CD14-positive monocyte (primary cell): Measurements from ENCODE around the gene NTRK3. TPM values are rescaled to one million over a fixed set of nuclear protein-coding genes. Genes with fewer than 3 reads are reported as not detected.

Experiments used
- DNase-seq, 3 donors: peaks; one replicate each; pipeline ENCODE4 v3.0.0-alpha.2; 2011 to 2022
- H2AFZ ChIP-seq: 2 replicates; pipeline ENCODE4 v1.6.0; 2012; ENCODE audit warnings: mild to moderate bottlenecking, low read depth, low read length, inconsistent platforms; ENCODE audit not compliant: insufficient read depth, poor library complexity, severe bottlenecking
- H3K27ac ChIP-seq, 2 donors: 1 replicate in 1 of 2; 2 replicates in 1 of 2; pipeline ENCODE4 v1.5.1; 2012 to 2013; ENCODE audit warnings: low read length in 2 of 2, control low read depth in 1 of 2, inconsistent platforms in 1 of 2, low read depth in 1 of 2, mild to moderate bottlenecking in 1 of 2
- H3K27me3 ChIP-seq, 2 donors: one replicate each; pipeline versions ENCODE4 v1.6.0 to v1.6.1; 2011 to 2013; ENCODE audit warnings: low read length in 2 of 2; ENCODE audit not compliant: control insufficient read depth in 2 of 2, insufficient read depth in 2 of 2
- H3K36me3 ChIP-seq, 2 donors: replicated peaks in 1 of 2; 1 replicate in 1 of 2; 2 replicates in 1 of 2; pipeline versions ENCODE4 v1.5.1 to v1.6.1; 2012 to 2013; ENCODE audit warnings: low read length in 2 of 2, control low read depth in 1 of 2, inconsistent platforms in 1 of 2, mild to moderate bottlenecking in 1 of 2; ENCODE audit not compliant: insufficient read depth in 2 of 2, control insufficient read depth in 1 of 2
- H3K4me1 ChIP-seq, 2 donors: 1 replicate in 1 of 2; 2 replicates in 1 of 2; pipeline versions ENCODE4 v1.5.1 to v1.6.1; 2012 to 2013; ENCODE audit warnings: low read length in 2 of 2, control low read depth in 1 of 2, inconsistent platforms in 1 of 2, mild to moderate bottlenecking in 1 of 2, moderate library complexity in 1 of 2; ENCODE audit not compliant: insufficient read depth in 2 of 2, control insufficient read depth in 1 of 2
- H3K4me2 ChIP-seq: replicated peaks from 2 replicates; pipeline ENCODE3; 2012; ENCODE audit warnings: low read length, moderate library complexity, mild to moderate bottlenecking; ENCODE audit not compliant: poor library complexity, severe bottlenecking; ENCODE audit errors: extremely low read depth
- H3K4me3 ChIP-seq, 3 experiments: fragments of 200-600 bp in 1 of 3; sonication (generic) in 1 of 3; replicated peaks in 1 of 3; 1 replicate in 2 of 3; 2 replicates in 1 of 3; pipeline ENCODE4 v1.5.1; 2011 to 2013; ENCODE audit warnings: low read length in 3 of 3, mild to moderate bottlenecking in 3 of 3, control low read depth in 2 of 3, low read depth in 2 of 3, inconsistent platforms in 1 of 3, moderate library complexity in 1 of 3
- H3K79me2 ChIP-seq: 2 replicates; pipeline ENCODE4 v1.6.0; 2012; ENCODE audit warnings: mild to moderate bottlenecking, control low read depth, inconsistent platforms, low read length, moderate library complexity; ENCODE audit not compliant: insufficient read depth
- H3K9ac ChIP-seq: 2 replicates; pipeline ENCODE4 v1.6.0; 2017; ENCODE audit warnings: low read length, mild to moderate bottlenecking; ENCODE audit not compliant: insufficient read depth, poor library complexity, severe bottlenecking
- H3K9me3 ChIP-seq, 2 donors: replicated peaks in 1 of 2; 1 replicate in 1 of 2; 2 replicates in 1 of 2; pipeline versions ENCODE4 v1.5.1 to v1.6.1; 2012 to 2013; ENCODE audit warnings: low read length in 2 of 2, control low read depth in 1 of 2; ENCODE audit not compliant: control insufficient read depth in 1 of 2, insufficient read depth in 1 of 2
- H4K20me1 ChIP-seq: 2 replicates; pipeline ENCODE4 v1.6.0; 2012; ENCODE audit warnings: mild to moderate bottlenecking, low read length, control low read depth, moderate library complexity; ENCODE audit not compliant: insufficient read depth
- H3K27ac Mint-ChIP-seq, 7 donors: one replicate each; pipeline ENCODE4 v1.8.0; 2020; ENCODE audit warnings: mild to moderate bottlenecking in 7 of 7, mixed read lengths in 7 of 7, moderate library complexity in 6 of 7, inconsistent platforms in 2 of 7
- H3K27me3 Mint-ChIP-seq, 3 donors: one replicate each; pipeline ENCODE4 v1.8.0; 2021 to 2022; ENCODE audit warnings: low read depth in 3 of 3, mild to moderate bottlenecking in 3 of 3, mixed read lengths in 3 of 3, moderate library complexity in 3 of 3, inconsistent platforms in 1 of 3
- H3K36me3 Mint-ChIP-seq, 2 donors: one replicate each; pipeline ENCODE4 v1.8.0; 2020; ENCODE audit warnings: mixed read lengths in 2 of 2, inconsistent platforms in 1 of 2, mild to moderate bottlenecking in 1 of 2
- H3K4me1 Mint-ChIP-seq: one replicate; pipeline ENCODE4 v1.8.0; 2020; ENCODE audit warnings: mild to moderate bottlenecking, mixed read lengths
- H3K4me3 Mint-ChIP-seq, 2 donors: one replicate each; pipeline ENCODE4 v1.8.0; 2020; ENCODE audit warnings: mild to moderate bottlenecking in 2 of 2, mixed read lengths in 2 of 2, moderate library complexity in 1 of 2
- H3K9me3 Mint-ChIP-seq, 7 donors: one replicate each; pipeline ENCODE4 v1.8.0; 2020 to 2022; ENCODE audit warnings: mixed read lengths in 7 of 7, mild to moderate bottlenecking in 6 of 7, moderate library complexity in 6 of 7, inconsistent platforms in 2 of 7
- WGBS: methylation state at CpG from one replicate; pipeline ENCODE4 v1.1.5; 2013; ENCODE audit warnings: missing lambda C conversion rate; ENCODE audit not compliant: insufficient coverage; 5-methylcytosine and 5-hydroxymethylcytosine counted together
- intact Hi-C, 2 donors: fragments of 100-400 bp; cut with micrococcal nuclease; formaldehyde crosslinking; loops; one replicate each; pipeline versions ENCODE4 v1.15.0 to v1.15.1; 2023
- polyA plus RNA-seq, 3 donors: library from polyadenylated mRNA; depleted of rRNA in 1 of 3; unstranded in 2 of 3; stranded (reverse) in 1 of 3; fragments of 300-500 nt in 2 of 3; fragments of >200 nt in 1 of 3; fragmentation: Illumina TruSeq in 2 of 3; gene quantifications; 1 replicate in 2 of 3; 2 replicates in 1 of 3; pipeline ENCODE4 v1.2.3, GENCODE V29; 2012 to 2021
- TF ChIP-seq, protein P1 (sequence below): fragments of 200-600 bp; IDR thresholded peaks from one replicate; pipeline ENCODE4 v1.8.0; 2022; ENCODE audit warnings: antibody characterized with exemption, mild to moderate bottlenecking

NTRK3 gene
- polyA plus RNA-seq, 3 donors = not detected

DNA sequence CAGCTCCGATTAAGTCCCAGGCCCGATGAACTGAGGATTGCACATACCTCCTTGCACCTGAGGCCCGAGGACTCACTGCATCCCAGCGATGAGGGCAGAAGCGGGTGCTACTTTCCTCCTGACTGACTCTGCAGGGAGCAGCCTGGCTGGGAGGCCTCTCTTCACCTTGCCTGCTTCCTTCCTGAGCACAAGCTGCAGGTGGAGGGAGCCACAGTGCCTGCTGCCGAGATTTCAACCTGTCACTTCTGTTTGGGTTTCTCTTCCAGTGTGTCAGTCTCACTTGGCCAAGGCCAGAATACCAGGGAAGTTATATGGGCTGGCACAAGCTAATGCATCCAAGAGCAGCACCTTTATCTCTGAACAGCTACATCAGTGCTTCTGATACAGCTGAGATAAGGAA is 185.4 kb downstream of the NTRK3 start:
- Histone ChIP-seq H3K4me3 (no peak overlapping the region), H3K9ac (no peak overlapping the region), H3K36me3 (no peaks in the 10 kb centered on the region), H2AFZ (no peak overlapping the region), H3K79me2 (no peaks in the 10 kb centered on the region), H4K20me1 (no peaks in the 10 kb centered on the region), H3K4me2 (no peak overlapping the region), H3K9me3 (no peaks in the 10 kb centered on the region), H3K4me1 (no peaks in the 10 kb centered on the region), H3K27me3 (no peaks in the 10 kb centered on the region), H3K27ac (no peak overlapping the region)
- 73% methylated on average over 6 of the region's 6 CpGs for WGBS
- peaks cover 0 to 4% (median 1%) of the 10 kb centered on the region in 3 donors for H3K27me3 Mint-ChIP-seq
- no peak overlapping the region for H3K27ac Mint-ChIP-seq
- TF ChIP-seq, protein P1, sequence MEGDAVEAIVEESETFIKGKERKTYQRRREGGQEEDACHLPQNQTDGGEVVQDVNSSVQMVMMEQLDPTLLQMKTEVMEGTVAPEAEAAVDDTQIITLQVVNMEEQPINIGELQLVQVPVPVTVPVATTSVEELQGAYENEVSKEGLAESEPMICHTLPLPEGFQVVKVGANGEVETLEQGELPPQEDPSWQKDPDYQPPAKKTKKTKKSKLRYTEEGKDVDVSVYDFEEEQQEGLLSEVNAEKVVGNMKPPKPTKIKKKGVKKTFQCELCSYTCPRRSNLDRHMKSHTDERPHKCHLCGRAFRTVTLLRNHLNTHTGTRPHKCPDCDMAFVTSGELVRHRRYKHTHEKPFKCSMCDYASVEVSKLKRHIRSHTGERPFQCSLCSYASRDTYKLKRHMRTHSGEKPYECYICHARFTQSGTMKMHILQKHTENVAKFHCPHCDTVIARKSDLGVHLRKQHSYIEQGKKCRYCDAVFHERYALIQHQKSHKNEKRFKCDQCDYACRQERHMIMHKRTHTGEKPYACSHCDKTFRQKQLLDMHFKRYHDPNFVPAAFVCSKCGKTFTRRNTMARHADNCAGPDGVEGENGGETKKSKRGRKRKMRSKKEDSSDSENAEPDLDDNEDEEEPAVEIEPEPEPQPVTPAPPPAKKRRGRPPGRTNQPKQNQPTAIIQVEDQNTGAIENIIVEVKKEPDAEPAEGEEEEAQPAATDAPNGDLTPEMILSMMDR = no peak
- H3K4me3 Mint-ChIP-seq = no peak overlapping the region
- no peak for DNase-seq
- no peaks in the 10 kb centered on the region for H3K4me1 Mint-ChIP-seq
- no peaks in the 10 kb centered on the region for H3K36me3 Mint-ChIP-seq
- intact Hi-C loops = no loop called here
- H3K9me3 Mint-ChIP-seq = peaks cover 2 to 16% (median 6%) of the 10 kb centered on the region in 7 donors

DNA sequence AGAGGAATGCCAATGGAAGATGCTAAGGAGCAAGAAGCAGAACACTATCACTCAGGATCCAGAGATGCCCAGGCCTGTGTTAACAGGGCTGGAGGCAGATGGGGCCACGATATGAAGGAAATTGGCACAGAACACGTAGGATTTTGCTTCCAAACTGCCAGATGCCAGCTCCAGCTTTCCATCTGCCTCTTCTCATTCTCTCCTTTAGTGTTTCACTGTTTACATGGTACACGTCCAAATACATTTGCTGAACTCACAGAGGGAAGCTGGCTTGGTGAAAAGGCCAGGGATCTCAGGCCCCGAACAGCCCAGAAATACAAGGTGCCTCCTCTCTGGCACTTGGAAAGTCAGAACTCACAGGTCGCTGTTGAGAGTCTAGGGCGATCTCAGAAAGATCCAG is 187.0 kb downstream of the NTRK3 start:
- H3K27me3 ChIP-seq = no peaks in the 10 kb centered on the region
- H3K27ac ChIP-seq = no peak overlapping the region
- H2AFZ ChIP-seq = no peak overlapping the region
- H3K36me3 ChIP-seq = no peaks in the 10 kb centered on the region
- Mint-ChIP-seq H3K9me3 (peaks cover 0 to 18% (median 6%) of the 10 kb centered on the region in 7 donors), H3K4me1 (no peaks in the 10 kb centered on the region), H3K27me3 (peaks cover 0 to 4% (median 1%) of the 10 kb centered on the region in 3 donors), H3K27ac (no peak overlapping the region), H3K36me3 (no peaks in the 10 kb centered on the region), H3K4me3 (no peak overlapping the region)
- H3K9ac ChIP-seq = no peak overlapping the region
- H3K79me2 ChIP-seq = no peaks in the 10 kb centered on the region
- no peak for DNase-seq
- H3K4me3 ChIP-seq = no peak overlapping the region
- H3K4me1 ChIP-seq = no peaks in the 10 kb centered on the region
- TF ChIP-seq, protein P1 = no peak
- no peaks in the 10 kb centered on the region for H4K20me1 ChIP-seq
- intact Hi-C loops = no loop called here
- no peaks in the 10 kb centered on the region for H3K9me3 ChIP-seq
- WGBS = 84% methylated on average over 6 of the region's 6 CpGs
- no peak overlapping the region for H3K4me2 ChIP-seq
